CD14-positive monocyte (primary cell): Measurements from ENCODE around the gene INSL6. TPM values are rescaled to one million over a fixed set of nuclear protein-coding genes. Genes with fewer than 3 reads are reported as not detected.

Experiments used
- DNase-seq, 3 donors: peaks; one replicate each; pipeline ENCODE4 v3.0.0-alpha.2; 2011 to 2022
- H2AFZ ChIP-seq: 2 replicates; pipeline ENCODE4 v1.6.0; 2012; ENCODE audit warnings: mild to moderate bottlenecking, low read depth, low read length, inconsistent platforms; ENCODE audit not compliant: insufficient read depth, poor library complexity, severe bottlenecking
- H3K27ac ChIP-seq, 2 donors: 1 replicate in 1 of 2; 2 replicates in 1 of 2; pipeline ENCODE4 v1.5.1; 2012 to 2013; ENCODE audit warnings: low read length in 2 of 2, control low read depth in 1 of 2, inconsistent platforms in 1 of 2, low read depth in 1 of 2, mild to moderate bottlenecking in 1 of 2
- H3K27me3 ChIP-seq, 2 donors: one replicate each; pipeline versions ENCODE4 v1.6.0 to v1.6.1; 2011 to 2013; ENCODE audit warnings: low read length in 2 of 2; ENCODE audit not compliant: control insufficient read depth in 2 of 2, insufficient read depth in 2 of 2
- H3K36me3 ChIP-seq, 2 donors: replicated peaks in 1 of 2; 1 replicate in 1 of 2; 2 replicates in 1 of 2; pipeline versions ENCODE4 v1.5.1 to v1.6.1; 2012 to 2013; ENCODE audit warnings: low read length in 2 of 2, control low read depth in 1 of 2, inconsistent platforms in 1 of 2, mild to moderate bottlenecking in 1 of 2; ENCODE audit not compliant: insufficient read depth in 2 of 2, control insufficient read depth in 1 of 2
- H3K4me1 ChIP-seq, 2 donors: 1 replicate in 1 of 2; 2 replicates in 1 of 2; pipeline versions ENCODE4 v1.5.1 to v1.6.1; 2012 to 2013; ENCODE audit warnings: low read length in 2 of 2, control low read depth in 1 of 2, inconsistent platforms in 1 of 2, mild to moderate bottlenecking in 1 of 2, moderate library complexity in 1 of 2; ENCODE audit not compliant: insufficient read depth in 2 of 2, control insufficient read depth in 1 of 2
- H3K4me2 ChIP-seq: replicated peaks from 2 replicates; pipeline ENCODE3; 2012; ENCODE audit warnings: low read length, moderate library complexity, mild to moderate bottlenecking; ENCODE audit not compliant: poor library complexity, severe bottlenecking; ENCODE audit errors: extremely low read depth
- H3K4me3 ChIP-seq, 3 experiments: fragments of 200-600 bp in 1 of 3; sonication (generic) in 1 of 3; replicated peaks in 1 of 3; 1 replicate in 2 of 3; 2 replicates in 1 of 3; pipeline ENCODE4 v1.5.1; 2011 to 2013; ENCODE audit warnings: low read length in 3 of 3, mild to moderate bottlenecking in 3 of 3, control low read depth in 2 of 3, low read depth in 2 of 3, inconsistent platforms in 1 of 3, moderate library complexity in 1 of 3
- H3K79me2 ChIP-seq: 2 replicates; pipeline ENCODE4 v1.6.0; 2012; ENCODE audit warnings: mild to moderate bottlenecking, control low read depth, inconsistent platforms, low read length, moderate library complexity; ENCODE audit not compliant: insufficient read depth
- H3K9ac ChIP-seq: 2 replicates; pipeline ENCODE4 v1.6.0; 2017; ENCODE audit warnings: low read length, mild to moderate bottlenecking; ENCODE audit not compliant: insufficient read depth, poor library complexity, severe bottlenecking
- H3K9me3 ChIP-seq, 2 donors: replicated peaks in 1 of 2; 1 replicate in 1 of 2; 2 replicates in 1 of 2; pipeline versions ENCODE4 v1.5.1 to v1.6.1; 2012 to 2013; ENCODE audit warnings: low read length in 2 of 2, control low read depth in 1 of 2; ENCODE audit not compliant: control insufficient read depth in 1 of 2, insufficient read depth in 1 of 2
- H4K20me1 ChIP-seq: 2 replicates; pipeline ENCODE4 v1.6.0; 2012; ENCODE audit warnings: mild to moderate bottlenecking, low read length, control low read depth, moderate library complexity; ENCODE audit not compliant: insufficient read depth
- H3K27ac Mint-ChIP-seq, 7 donors: one replicate each; pipeline ENCODE4 v1.8.0; 2020; ENCODE audit warnings: mild to moderate bottlenecking in 7 of 7, mixed read lengths in 7 of 7, moderate library complexity in 6 of 7, inconsistent platforms in 2 of 7
- H3K27me3 Mint-ChIP-seq, 3 donors: one replicate each; pipeline ENCODE4 v1.8.0; 2021 to 2022; ENCODE audit warnings: low read depth in 3 of 3, mild to moderate bottlenecking in 3 of 3, mixed read lengths in 3 of 3, moderate library complexity in 3 of 3, inconsistent platforms in 1 of 3
- H3K36me3 Mint-ChIP-seq, 2 donors: one replicate each; pipeline ENCODE4 v1.8.0; 2020; ENCODE audit warnings: mixed read lengths in 2 of 2, inconsistent platforms in 1 of 2, mild to moderate bottlenecking in 1 of 2
- H3K4me1 Mint-ChIP-seq: one replicate; pipeline ENCODE4 v1.8.0; 2020; ENCODE audit warnings: mild to moderate bottlenecking, mixed read lengths
- H3K4me3 Mint-ChIP-seq, 2 donors: one replicate each; pipeline ENCODE4 v1.8.0; 2020; ENCODE audit warnings: mild to moderate bottlenecking in 2 of 2, mixed read lengths in 2 of 2, moderate library complexity in 1 of 2
- H3K9me3 Mint-ChIP-seq, 7 donors: one replicate each; pipeline ENCODE4 v1.8.0; 2020 to 2022; ENCODE audit warnings: mixed read lengths in 7 of 7, mild to moderate bottlenecking in 6 of 7, moderate library complexity in 6 of 7, inconsistent platforms in 2 of 7
- WGBS: methylation state at CpG from one replicate; pipeline ENCODE4 v1.1.5; 2013; ENCODE audit warnings: missing lambda C conversion rate; ENCODE audit not compliant: insufficient coverage; 5-methylcytosine and 5-hydroxymethylcytosine counted together
- intact Hi-C, 2 donors: fragments of 100-400 bp; cut with micrococcal nuclease; formaldehyde crosslinking; loops; one replicate each; pipeline versions ENCODE4 v1.15.0 to v1.15.1; 2023
- polyA plus RNA-seq, 3 donors: library from polyadenylated mRNA; depleted of rRNA in 1 of 3; unstranded in 2 of 3; stranded (reverse) in 1 of 3; fragments of 300-500 nt in 2 of 3; fragments of >200 nt in 1 of 3; fragmentation: Illumina TruSeq in 2 of 3; gene quantifications; 1 replicate in 2 of 3; 2 replicates in 1 of 3; pipeline ENCODE4 v1.2.3, GENCODE V29; 2012 to 2021
- TF ChIP-seq, protein P1 (sequence below): fragments of 200-600 bp; IDR thresholded peaks from one replicate; pipeline ENCODE4 v1.8.0; 2022; ENCODE audit warnings: antibody characterized with exemption, mild to moderate bottlenecking

The INSL6 gene
- polyA plus RNA-seq, 3 donors = not detected

GRCh38 chr9:5178126-5178805 is 7.2 kb downstream of the INSL6 start:
- H3K4me1 Mint-ChIP-seq = no peaks in the 10 kb centered on the region
- H4K20me1 ChIP-seq = no peaks in the 10 kb centered on the region
- H3K4me3 ChIP-seq = no peak overlapping the region
- intact Hi-C loops = loop anchor here in 1 of 2 donors (10.0 kb wide), 1 partner anchor 47 kb away; no protein-coding TSS in a partner anchor
- no peak overlapping the region for H2AFZ ChIP-seq
- TF ChIP-seq, protein P1, sequence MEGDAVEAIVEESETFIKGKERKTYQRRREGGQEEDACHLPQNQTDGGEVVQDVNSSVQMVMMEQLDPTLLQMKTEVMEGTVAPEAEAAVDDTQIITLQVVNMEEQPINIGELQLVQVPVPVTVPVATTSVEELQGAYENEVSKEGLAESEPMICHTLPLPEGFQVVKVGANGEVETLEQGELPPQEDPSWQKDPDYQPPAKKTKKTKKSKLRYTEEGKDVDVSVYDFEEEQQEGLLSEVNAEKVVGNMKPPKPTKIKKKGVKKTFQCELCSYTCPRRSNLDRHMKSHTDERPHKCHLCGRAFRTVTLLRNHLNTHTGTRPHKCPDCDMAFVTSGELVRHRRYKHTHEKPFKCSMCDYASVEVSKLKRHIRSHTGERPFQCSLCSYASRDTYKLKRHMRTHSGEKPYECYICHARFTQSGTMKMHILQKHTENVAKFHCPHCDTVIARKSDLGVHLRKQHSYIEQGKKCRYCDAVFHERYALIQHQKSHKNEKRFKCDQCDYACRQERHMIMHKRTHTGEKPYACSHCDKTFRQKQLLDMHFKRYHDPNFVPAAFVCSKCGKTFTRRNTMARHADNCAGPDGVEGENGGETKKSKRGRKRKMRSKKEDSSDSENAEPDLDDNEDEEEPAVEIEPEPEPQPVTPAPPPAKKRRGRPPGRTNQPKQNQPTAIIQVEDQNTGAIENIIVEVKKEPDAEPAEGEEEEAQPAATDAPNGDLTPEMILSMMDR = no peak
- no peak overlapping the region for H3K27ac ChIP-seq
- peaks cover 17 to 36% (median 23%) of the 10 kb centered on the region in 7 donors for H3K9me3 Mint-ChIP-seq
- H3K27ac Mint-ChIP-seq = no peak overlapping the region
- H3K9me3 ChIP-seq = peaks cover 15 to 19% of the 10 kb centered on the region in 2 donors
- WGBS = 100% methylated on average over 2 of the region's 4 CpGs
- no peak for DNase-seq
- H3K27me3 ChIP-seq = no peaks in the 10 kb centered on the region
- H3K36me3 ChIP-seq = no peaks in the 10 kb centered on the region
- no peak overlapping the region for H3K4me2 ChIP-seq
- no peaks in the 10 kb centered on the region for H3K36me3 Mint-ChIP-seq
- no peaks in the 10 kb centered on the region for H3K79me2 ChIP-seq
- H3K4me1 ChIP-seq = no peaks in the 10 kb centered on the region
- peaks cover 0 to 1% (median 0%) of the 10 kb centered on the region in 3 donors for H3K27me3 Mint-ChIP-seq
- H3K4me3 Mint-ChIP-seq = no peak overlapping the region
- no peak overlapping the region for H3K9ac ChIP-seq

DNA sequence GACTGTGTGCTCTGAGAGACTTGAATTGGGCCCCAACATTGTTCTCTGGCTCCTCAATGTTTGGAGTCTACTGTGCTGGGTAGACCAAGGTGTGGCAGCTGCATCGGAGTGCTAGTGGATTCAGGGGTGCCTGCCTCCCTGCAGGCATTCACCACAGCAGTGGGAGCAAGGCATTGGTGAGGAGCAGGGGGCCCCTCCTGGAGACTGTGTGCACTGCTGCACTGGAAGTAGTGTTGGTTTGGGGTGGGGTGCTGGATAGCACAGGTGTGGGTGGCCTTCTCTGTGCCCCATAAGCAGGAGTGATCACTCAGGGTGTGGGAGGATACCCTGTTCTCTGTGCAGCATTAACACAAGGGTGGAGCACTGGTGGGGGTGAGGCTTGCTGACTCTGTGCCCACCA is 39.2 kb downstream of the INSL6 start:
- no peak for DNase-seq

More for the DNA sequence above, 39.2 kb downstream of the INSL6 start:
- Histone ChIP-seq H3K9ac (no peak overlapping the region), H3K4me1 (no peaks in the 10 kb centered on the region), H3K27ac (no peak overlapping the region), H3K4me3 (no peak overlapping the region), H3K9me3 (peaks cover 30 to 71% of the 10 kb centered on the region in 2 donors), H3K27me3 (no peaks in the 10 kb centered on the region), H3K79me2 (no peaks in the 10 kb centered on the region), H2AFZ (no peak overlapping the region), H3K36me3 (peaks cover 50 to 73% of the 10 kb centered on the region in 2 donors), H4K20me1 (no peaks in the 10 kb centered on the region), H3K4me2 (no peak overlapping the region)
- peaks cover 76 to 81% of the 10 kb centered on the region in 2 donors for H3K36me3 Mint-ChIP-seq
- peaks cover 0 to 2% (median 0%) of the 10 kb centered on the region in 3 donors for H3K27me3 Mint-ChIP-seq
- no peaks in the 10 kb centered on the region for H3K4me1 Mint-ChIP-seq
- TF ChIP-seq, protein P1 = no peak
- no peak overlapping the region for H3K4me3 Mint-ChIP-seq
- intact Hi-C loops = no loop called here
- H3K9me3 Mint-ChIP-seq = peaks cover 36 to 65% (median 48%) of the 10 kb centered on the region in 7 donors
- H3K27ac Mint-ChIP-seq = no peak overlapping the region
- WGBS = 100% methylated on average over 1 of the region's 1 CpG
